HUES48 (cell line): ENCODE data around the gene PLBD2.

Source experiments
- H3K27ac ChIP-seq: one replicate; pipeline ENCODE4 v1.7.0; 2013; ENCODE audit warnings: low read depth, low read length, inconsistent platforms
- H3K27me3 ChIP-seq: 2 replicates; pipeline ENCODE4 v1.6.1; 2013; ENCODE audit warnings: mild to moderate bottlenecking, low read length; ENCODE audit not compliant: control insufficient read depth, insufficient read depth
- H3K36me3 ChIP-seq: 2 replicates; pipeline ENCODE4 v1.6.1; 2013; ENCODE audit warnings: low read length; ENCODE audit not compliant: control insufficient read depth, insufficient read depth
- H3K4me1 ChIP-seq: 2 replicates; pipeline ENCODE4 v1.6.1; 2013; ENCODE audit warnings: mild to moderate bottlenecking, low read length; ENCODE audit not compliant: control insufficient read depth, insufficient read depth
- H3K4me3 ChIP-seq: 2 replicates; pipeline ENCODE4 v1.5.1; 2013; ENCODE audit warnings: mild to moderate bottlenecking, low read depth, low read length
- H3K9ac ChIP-seq: 2 replicates; pipeline ENCODE4 v1.6.1; 2013; ENCODE audit warnings: mild to moderate bottlenecking, low read depth, low read length, moderate library complexity
- H3K9me3 ChIP-seq: 2 replicates; pipeline ENCODE4 v1.6.1; 2013; ENCODE audit warnings: low read length; ENCODE audit not compliant: control insufficient read depth, insufficient read depth

Gene PLBD2

DNA sequence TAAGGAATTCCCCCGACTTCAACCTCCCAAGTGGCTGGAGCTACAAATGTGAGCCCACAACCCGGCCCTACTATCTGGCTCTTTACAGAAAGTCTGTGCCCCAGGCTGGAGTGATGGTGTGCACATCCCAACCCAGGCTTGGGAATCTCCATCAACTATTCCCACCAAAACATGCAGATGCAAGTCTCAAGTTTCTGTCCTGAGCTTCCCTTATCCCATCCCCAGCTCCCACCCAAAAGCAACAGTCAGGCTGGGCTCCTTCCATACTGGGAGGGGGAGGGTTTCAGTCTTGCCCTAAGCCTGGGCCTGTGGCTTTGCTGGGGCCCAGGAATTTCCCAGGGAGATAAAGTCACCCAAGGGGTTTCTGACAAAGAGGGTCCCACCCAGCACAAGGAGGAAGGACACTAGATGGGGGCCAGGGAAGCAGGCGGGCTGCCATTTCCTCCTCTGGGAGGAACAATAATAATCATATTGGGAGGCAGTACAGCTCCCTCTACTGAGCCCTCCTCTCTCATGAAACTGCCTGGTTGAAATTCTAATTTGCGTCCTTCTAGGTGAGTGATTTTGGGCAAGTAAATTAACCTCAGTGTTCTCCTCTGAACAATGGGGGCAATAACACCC is 31.5 kb upstream of the PLBD2 start:
- no peak overlapping the region for H3K9ac ChIP-seq
- H3K4me1 ChIP-seq: no peaks in the 10 kb centered on the region
- H3K36me3 ChIP-seq: no peaks in the 10 kb centered on the region
- H3K27me3 ChIP-seq: no peaks in the 10 kb centered on the region
- H3K4me3 ChIP-seq: no peak overlapping the region
- no peaks in the 10 kb centered on the region for H3K9me3 ChIP-seq
- no peak overlapping the region for H3K27ac ChIP-seq

- no peak overlapping the region for H3K27ac ChIP-seq
- H3K4me1 ChIP-seq: no peaks in the 10 kb centered on the region
- no peaks in the 10 kb centered on the region for H3K27me3 ChIP-seq
- H3K36me3 ChIP-seq: peaks cover 5% of the 10 kb centered on the region; the same call in 1 of the 2 replicates
- H3K4me3 ChIP-seq: no peak overlapping the region
- H3K9ac ChIP-seq: no peak overlapping the region
- no peaks in the 10 kb centered on the region for H3K9me3 ChIP-seq
Observed at GRCh38 chr12:113328368-113328889, 30.0 kb upstream of the PLBD2 start.

- Histone ChIP-seq H3K9me3 (no peaks in the 10 kb centered on the region), H3K27ac (no peak overlapping the region), H3K4me3 (no peak overlapping the region), H3K4me1 (no peaks in the 10 kb centered on the region; the same call in 1 of the 2 replicates), H3K27me3 (peaks cover 5% of the 10 kb centered on the region), H3K9ac (no peak overlapping the region), H3K36me3 (peaks cover 5% of the 10 kb centered on the region; the same call in 1 of the 2 replicates)
Observed at GRCh38 chr12:113329022-113329790, 29.2 kb upstream of the PLBD2 start.

DNA sequence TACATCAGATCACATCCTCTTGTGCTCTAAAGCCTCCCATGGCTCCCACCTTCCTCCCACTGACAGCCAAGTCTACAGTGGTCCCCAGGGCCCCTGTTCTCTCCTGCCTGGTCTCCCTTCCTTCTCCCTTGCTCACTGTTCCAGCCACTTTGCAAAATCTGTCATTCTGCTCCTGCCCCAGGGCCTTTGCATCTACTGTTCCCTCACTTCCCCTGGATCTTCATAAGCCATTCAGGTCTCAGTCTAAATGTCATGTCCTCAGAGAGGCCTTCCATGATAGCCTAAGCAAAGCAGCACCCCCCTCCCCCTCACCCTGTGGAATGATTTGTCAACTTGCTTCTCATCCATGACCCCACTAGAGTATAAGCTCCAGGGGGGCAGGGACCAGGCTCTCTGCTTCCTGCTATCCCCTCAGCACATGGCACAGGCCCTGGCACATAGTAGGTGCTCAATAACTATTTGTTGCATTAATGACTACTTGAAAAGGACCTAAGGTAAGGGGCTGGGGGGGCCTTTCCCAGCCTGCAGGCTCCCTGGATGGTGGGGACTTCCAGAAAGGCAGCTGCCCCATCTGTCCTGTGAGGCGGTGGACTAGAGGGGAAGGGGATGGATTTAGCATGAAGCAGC is 28.5 kb upstream of the PLBD2 start:
- H3K36me3 ChIP-seq: peaks cover 5% of the 10 kb centered on the region; the same call in 1 of the 2 replicates

DNA sequence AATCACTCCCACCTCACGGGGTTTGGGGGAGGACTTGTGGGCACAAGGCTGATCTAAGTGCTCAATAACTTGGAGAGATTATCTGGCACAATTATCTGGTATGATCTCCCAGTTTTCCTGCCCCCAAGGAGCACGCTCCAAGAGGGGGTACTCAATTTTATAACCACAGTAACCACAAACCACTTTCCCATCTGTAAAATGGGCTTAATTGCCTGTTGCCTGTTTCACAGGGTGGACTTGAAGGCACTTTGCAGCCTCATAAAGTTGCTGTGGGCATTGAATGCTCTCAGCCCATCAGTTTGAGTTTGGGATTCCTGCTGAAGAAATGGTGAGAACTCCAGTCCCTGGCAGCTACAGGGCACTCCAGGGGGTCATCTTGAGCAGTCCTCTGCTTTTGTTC is 27.9 kb upstream of the PLBD2 start:
- Histone ChIP-seq H3K27ac (no peak overlapping the region), H3K9ac (no peak overlapping the region), H3K27me3 (peaks cover 11% of the 10 kb centered on the region), H3K4me1 (no peaks in the 10 kb centered on the region; the same call in 1 of the 2 replicates), H3K4me3 (no peak overlapping the region), H3K36me3 (peaks cover 5% of the 10 kb centered on the region; the same call in 1 of the 2 replicates), H3K9me3 (no peaks in the 10 kb centered on the region)

More for the DNA sequence above, 28.5 kb upstream of the PLBD2 start:
- Histone ChIP-seq H3K27me3 (peaks cover 11% of the 10 kb centered on the region), H3K4me1 (no peaks in the 10 kb centered on the region; the same call in 1 of the 2 replicates), H3K4me3 (no peak overlapping the region), H3K9me3 (no peaks in the 10 kb centered on the region), H3K9ac (no peak overlapping the region), H3K27ac (no peak overlapping the region)

DNA sequence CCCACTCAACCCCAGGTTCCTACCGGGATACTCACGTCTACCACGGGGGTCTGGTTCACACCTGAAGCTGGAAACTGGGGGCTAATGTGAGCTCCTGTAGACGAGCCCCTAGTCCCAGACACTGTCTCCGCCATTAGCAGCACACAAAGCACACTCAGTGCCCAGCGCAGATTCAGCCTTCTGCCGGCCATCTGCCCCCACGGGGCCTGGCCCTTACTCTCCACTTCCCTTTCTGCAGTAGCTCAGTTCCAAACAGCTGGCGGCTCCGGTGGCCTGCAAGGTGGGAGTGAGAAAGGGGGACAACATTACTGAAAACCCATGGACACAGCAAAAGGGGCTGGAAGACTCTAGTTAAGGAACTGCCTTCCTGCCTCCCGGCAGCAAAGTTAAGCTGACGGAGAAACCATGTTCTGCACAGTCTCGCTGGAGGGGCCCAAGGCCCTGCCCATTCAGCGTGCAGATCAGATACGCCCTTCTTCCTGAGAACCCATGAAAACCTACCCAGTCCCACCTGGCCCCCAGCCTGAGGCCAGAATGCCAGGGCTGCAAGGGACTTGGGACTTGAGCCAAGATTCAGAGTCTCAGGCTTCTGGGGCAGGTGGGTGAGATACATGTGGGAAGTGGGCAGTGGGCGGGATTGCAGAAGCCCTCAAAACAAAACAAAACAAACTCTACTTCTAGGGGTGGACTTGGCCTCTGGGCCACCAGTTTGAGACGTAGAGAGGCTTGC is 25.5 kb upstream of the PLBD2 start:
- H3K9ac ChIP-seq: no peak overlapping the region
- H3K4me1 ChIP-seq: no peaks in the 10 kb centered on the region; the same call in 1 of the 2 replicates
- no peak overlapping the region for H3K27ac ChIP-seq
- H3K4me3 ChIP-seq: no peak overlapping the region
- peaks cover 5% of the 10 kb centered on the region; the same call in 1 of the 2 replicates for H3K36me3 ChIP-seq
- H3K27me3 ChIP-seq: peaks cover 11% of the 10 kb centered on the region
- H3K9me3 ChIP-seq: no peaks in the 10 kb centered on the region

- peaks cover 11% of the 10 kb centered on the region for H3K27me3 ChIP-seq
- H3K4me1 ChIP-seq: no peaks in the 10 kb centered on the region; the same call in 1 of the 2 replicates
- H3K9ac ChIP-seq: no peak overlapping the region
- no peak overlapping the region for H3K27ac ChIP-seq
- peaks cover 5% of the 10 kb centered on the region; the same call in 1 of the 2 replicates for H3K36me3 ChIP-seq
- no peak overlapping the region for H3K4me3 ChIP-seq
- no peaks in the 10 kb centered on the region for H3K9me3 ChIP-seq
Observed at GRCh38 chr12:113333418-113333750, 25.0 kb upstream of the PLBD2 start.

DNA sequence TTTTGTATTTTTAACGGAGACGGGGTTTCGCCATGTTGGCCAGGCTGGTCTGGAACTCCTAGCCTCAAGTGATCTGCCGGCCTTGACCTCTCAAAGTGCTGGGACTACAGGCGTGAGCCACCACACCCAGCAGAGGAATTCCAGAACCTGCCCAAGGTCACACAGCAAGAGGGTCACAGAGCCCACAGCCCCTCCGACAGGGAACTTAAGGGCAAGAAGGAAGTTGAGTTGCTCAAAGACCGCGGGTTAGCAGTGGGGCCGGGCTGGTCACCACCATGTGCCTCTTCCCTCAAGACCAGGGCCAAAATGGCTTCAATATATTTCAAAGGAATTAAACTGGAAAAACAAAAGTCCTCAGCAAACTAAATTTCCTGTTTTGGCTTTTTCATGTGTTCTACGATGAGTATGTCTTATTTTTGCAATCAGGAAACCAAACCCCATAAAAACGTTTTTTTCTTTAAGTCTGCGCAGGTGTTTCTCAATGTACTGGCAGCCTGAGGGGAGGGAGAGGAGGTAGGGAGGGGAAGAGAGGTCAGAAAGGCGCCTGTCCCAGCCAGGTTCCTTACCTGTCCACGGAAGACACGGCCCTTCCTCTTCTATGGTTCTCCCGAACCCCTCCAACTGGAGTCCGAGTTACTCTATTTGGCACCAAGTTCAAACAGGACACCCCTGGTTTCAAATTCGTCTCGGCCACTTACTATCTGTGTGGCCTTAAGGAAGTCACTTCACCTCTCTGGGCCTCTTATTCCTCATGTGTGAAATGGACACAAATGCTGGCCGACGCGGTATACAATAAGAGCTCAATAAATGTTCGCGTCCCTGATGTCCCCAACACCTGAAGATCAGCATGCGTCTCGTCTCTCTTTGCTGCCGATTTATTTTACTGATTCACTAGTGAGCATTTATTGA is 24.3 kb upstream of the PLBD2 start:
- H3K4me3 ChIP-seq: peak overlapping the region; percentile 70
- H3K27me3 ChIP-seq: peaks cover 11% of the 10 kb centered on the region
- H3K9ac ChIP-seq: peak overlapping the region; percentile 53; the same call in 1 of the 2 replicates
- no peak overlapping the region for H3K27ac ChIP-seq
- no peaks in the 10 kb centered on the region; the same call in 1 of the 2 replicates for H3K4me1 ChIP-seq
- H3K36me3 ChIP-seq: peaks cover 5% of the 10 kb centered on the region; the same call in 1 of the 2 replicates
- no peaks in the 10 kb centered on the region for H3K9me3 ChIP-seq

GRCh38 chr12:113334786-113335539 is 23.4 kb upstream of the PLBD2 start, which contains the start of gene SLC8B1:
Gene SLC8B1 (minus strand): TSS chr12:113335109. CDS start chr12:113332878, 2,231 bp downstream.
- peak within 1 kb of the TSS; percentile 53; the same call in 1 of the 2 replicates for H3K9ac ChIP-seq

More at GRCh38 chr12:113334786-113335539, 23.4 kb upstream of the PLBD2 start, which contains the start of gene SLC8B1:
- no peaks in the 10 kb centered on the region for H3K9me3 ChIP-seq
- H3K4me3 ChIP-seq: peak within 1 kb of the TSS; percentile 70
- H3K36me3 ChIP-seq: peaks cover 5% of the 10 kb centered on the region; the same call in 1 of the 2 replicates
- H3K27me3 ChIP-seq: peaks cover 11% of the 10 kb centered on the region
- no peaks in the 10 kb centered on the region; the same call in 1 of the 2 replicates for H3K4me1 ChIP-seq
- peak within 1 kb of the TSS; percentile 31 for H3K27ac ChIP-seq
